Measurements from ENCODE around the gene ACVR1.

The ACVR1 gene

DNA sequence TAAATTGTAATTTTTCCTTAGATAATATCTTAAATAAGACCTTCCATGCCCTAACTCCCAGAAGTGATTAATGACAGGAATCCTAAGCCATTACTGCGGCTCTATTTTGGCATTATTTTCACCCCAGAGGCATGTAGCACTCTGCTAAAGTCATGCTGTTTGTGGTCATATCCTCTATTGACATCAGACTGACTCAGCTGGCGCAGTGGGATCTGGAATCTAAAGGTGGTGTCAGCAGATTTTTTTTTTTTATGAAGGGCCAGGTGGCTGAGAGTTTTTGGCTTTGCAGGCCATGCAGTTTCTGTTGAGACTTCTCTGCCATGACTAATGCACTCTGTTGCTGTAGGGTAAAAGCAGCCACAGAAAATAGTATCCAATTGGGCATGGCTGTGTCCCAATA, 183.4 kb downstream of the ACVR1 start:
- no peak overlapping the region for H3K27ac ChIP-seq
- no peak for TF ChIP-seq CTCF (IDR thresholded peaks at IDR 0.05)
- TF ChIP-seq ZFX (IDR thresholded peaks at IDR 0.05; ENCODE audit: borderline replicate concordance) = no peak

- TF ChIP-seq ZFX (IDR thresholded peaks at IDR 0.05; ENCODE audit: borderline replicate concordance) (no peak), CTCF (IDR thresholded peaks at IDR 0.05) (no peak)
- no peak overlapping the region for H3K27ac ChIP-seq
Measured at GRCh38 chr2:157691695-157692094, 184.4 kb downstream of the ACVR1 start.

DNA sequence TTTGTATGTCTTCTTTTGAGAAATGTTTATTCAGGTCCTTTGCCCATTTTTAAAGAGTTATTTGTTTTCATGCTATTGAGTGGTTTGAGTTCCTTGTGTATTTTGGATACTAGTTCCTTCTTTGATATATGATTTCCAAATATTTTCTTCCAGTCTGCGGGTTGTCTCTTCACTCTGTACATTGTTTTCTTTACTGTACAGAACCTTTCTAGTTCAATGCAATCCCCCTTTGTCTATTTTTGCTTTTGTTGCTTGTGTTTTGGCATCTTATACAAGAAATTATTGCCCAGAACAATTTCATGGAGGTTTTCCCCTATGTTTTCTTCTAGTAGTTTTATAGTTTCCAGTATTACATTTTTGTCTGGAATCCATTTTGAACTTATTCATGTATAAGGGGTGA, 185.0 kb downstream of the ACVR1 start:
- TF ChIP-seq ZFX (IDR thresholded peaks at IDR 0.05; ENCODE audit: borderline replicate concordance) (no peak), CTCF (IDR thresholded peaks at IDR 0.05) (no peak)
- no peak overlapping the region for H3K27ac ChIP-seq

Measured in 22Rv1 (cell line).